ENCODE measurements around the gene ANO10.
"Not testable (repeated sequence)": the region's sequence is repeated elsewhere in the genome, so short reads cannot be mapped to it uniquely, and the experiment has no call there.

The ANO10 gene

DNA sequence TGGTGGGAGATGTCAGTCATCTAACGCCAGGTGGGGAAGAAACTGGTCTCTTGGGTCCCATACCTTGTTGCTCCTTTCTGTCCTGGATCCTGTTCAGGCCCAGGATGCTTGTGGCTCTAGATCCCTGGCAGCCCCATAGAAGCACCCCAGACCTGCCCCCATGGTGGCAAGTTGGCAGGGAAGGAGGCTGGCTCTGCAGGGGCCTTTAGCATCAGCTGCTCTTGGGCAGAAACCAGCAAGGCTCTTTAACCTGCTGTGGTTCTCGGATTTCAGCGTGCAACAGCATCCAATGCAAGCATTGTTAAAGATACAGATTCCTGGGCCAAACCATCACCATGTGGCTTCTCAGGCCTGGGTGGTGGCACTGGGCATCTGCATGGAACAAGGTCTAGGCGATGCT lies 259.6 kb downstream of the ANO10 start:
- ChIA-PET CTCF (interaction anchor here (0.9 kb wide), 1 partner anchor 139 kb away, joined by 3 read pairs; no protein-coding TSS in a partner anchor), POLR2A (no interaction called here)
- DNase-seq (ENCODE audit: low read depth, low spot score): no peak
- no peak overlapping the region for H3K4me3 ChIP-seq (ENCODE audit: low read depth, low read length)
- TF ChIP-seq, protein P1, sequence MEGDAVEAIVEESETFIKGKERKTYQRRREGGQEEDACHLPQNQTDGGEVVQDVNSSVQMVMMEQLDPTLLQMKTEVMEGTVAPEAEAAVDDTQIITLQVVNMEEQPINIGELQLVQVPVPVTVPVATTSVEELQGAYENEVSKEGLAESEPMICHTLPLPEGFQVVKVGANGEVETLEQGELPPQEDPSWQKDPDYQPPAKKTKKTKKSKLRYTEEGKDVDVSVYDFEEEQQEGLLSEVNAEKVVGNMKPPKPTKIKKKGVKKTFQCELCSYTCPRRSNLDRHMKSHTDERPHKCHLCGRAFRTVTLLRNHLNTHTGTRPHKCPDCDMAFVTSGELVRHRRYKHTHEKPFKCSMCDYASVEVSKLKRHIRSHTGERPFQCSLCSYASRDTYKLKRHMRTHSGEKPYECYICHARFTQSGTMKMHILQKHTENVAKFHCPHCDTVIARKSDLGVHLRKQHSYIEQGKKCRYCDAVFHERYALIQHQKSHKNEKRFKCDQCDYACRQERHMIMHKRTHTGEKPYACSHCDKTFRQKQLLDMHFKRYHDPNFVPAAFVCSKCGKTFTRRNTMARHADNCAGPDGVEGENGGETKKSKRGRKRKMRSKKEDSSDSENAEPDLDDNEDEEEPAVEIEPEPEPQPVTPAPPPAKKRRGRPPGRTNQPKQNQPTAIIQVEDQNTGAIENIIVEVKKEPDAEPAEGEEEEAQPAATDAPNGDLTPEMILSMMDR (IDR thresholded peaks at IDR 0.05; ENCODE audit: insufficient read depth, low read length, missing control alignments): no peak

DNA sequence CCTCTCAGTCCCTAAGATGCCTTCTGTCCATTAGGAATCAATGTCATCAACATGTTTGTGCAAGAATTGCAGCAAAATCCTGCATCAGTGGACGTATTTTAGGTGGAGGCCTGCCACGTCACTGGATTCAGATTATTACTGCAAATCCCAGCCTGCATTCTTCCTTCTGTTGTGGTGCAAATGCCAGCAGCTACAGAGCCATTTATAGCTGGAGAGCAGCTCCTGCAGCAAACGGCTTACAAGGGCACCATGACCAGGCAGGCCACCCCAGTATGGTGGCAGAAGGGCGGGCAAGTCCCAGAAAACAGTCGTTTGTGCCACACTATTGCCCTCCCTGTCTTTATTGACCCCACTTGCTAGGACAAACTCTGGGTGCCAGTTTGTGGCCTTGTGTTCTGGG lies 260.7 kb downstream of the ANO10 start:
- TF ChIP-seq, protein P1 (IDR thresholded peaks at IDR 0.05; ENCODE audit: insufficient read depth, low read length, missing control alignments): no peak
- no peak overlapping the region for H3K4me3 ChIP-seq (ENCODE audit: low read depth, low read length)
- POLR2A ChIA-PET: no interaction called here
- DNase-seq (ENCODE audit: low read depth, low spot score): no peak
- CTCF ChIA-PET: no interaction called here

DNA sequence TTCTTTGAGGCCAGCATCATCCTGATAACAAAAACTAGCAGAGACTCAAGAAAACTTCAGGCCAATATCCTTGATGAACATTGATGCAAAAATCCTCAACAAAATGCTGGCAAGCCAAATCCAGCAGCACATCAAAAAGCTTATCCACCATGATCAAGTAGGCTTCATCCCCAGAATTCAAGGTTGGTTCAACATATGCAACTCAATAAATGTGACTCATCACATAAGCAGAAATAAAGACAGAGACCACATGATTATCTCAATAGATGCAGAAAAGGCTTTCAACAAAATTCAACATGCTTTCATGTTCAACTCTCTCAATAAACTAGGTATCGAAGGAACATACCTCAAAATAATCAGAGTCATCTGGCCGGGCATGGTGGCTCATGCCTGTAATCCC lies 265.8 kb downstream of the ANO10 start:
- POLR2A ChIA-PET; DNase-seq (ENCODE audit: low read depth, low spot score); H3K4me3 ChIP-seq (ENCODE audit: low read depth, low read length): not testable (repeated sequence)
- CTCF ChIA-PET: interaction anchor here (0.9 to 1.3 kb wide), 3 partner anchors 9 to 194 kb away, joined by 3 to 4 read pairs (median 3); no protein-coding TSS in a partner anchor

DNA sequence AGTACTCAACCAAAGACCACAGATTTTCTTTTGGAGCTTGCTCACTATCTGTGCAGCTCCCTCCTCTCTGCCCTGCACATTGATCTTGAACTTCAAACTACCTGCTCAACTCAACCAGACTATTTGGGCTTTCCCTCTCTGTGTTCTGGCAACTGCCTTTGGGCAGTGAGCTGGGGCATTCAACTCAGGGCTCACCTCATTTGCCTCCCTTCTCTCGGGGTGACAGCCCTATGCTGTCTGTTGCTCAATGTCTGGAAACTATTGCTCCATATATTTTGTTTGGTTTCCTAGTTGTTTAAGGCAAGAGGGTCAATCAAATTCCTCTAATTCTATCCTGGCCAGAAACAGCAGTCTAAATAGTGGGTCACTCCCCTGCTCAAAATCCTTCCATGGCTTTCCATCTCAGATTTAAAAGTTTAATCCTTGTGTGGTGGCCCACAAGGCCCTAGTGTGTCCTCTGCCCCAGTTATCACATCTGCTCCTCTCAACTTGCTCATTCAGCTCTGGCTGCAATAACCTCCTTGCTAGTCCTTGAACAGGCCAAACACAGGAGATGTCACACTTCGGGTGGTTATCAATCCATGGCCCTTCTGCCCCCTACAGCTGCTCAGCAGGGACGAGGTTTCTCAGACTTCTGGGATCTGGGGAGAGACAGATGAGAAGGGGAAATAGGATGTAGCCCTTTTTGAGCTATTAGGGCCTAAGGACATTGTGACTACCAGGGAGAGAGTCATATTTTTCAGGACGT lies 267.7 kb downstream of the ANO10 start:
- H3K4me3 ChIP-seq (ENCODE audit: low read depth, low read length): no peak overlapping the region
- TF ChIP-seq, protein P1 (IDR thresholded peaks at IDR 0.05; ENCODE audit: insufficient read depth, low read length, missing control alignments): no peak
- DNase-seq (ENCODE audit: low read depth, low spot score): no peak
- POLR2A ChIA-PET: no interaction called here
- CTCF ChIA-PET: interaction anchor here (1.2 kb wide), 1 partner anchor 149 kb away, joined by 3 read pairs; no protein-coding TSS in a partner anchor

DNA sequence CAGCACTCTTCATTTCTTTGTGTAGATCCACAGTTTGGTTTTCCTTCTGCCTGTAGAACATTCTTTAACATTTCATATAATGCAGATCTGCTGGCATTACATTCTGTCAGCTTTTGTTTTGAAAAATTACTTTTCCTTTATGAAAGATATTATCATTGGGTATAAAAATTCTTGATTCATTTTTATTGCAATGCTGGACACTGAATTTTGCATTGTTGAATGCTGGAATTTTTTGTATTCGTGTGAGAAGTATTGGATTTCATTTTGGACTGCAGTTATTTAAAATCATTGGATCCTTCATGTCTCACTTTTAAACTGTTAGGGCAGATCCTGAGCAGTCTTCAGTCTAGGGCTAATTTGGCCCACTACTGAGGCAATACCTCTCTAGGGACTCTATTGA lies 268.4 kb downstream of the ANO10 start:
- no peak for DNase-seq (ENCODE audit: low read depth, low spot score)
- POLR2A ChIA-PET: no interaction called here
- H3K4me3 ChIP-seq (ENCODE audit: low read depth, low read length): no peak overlapping the region
- CTCF ChIA-PET: no interaction called here
- TF ChIP-seq, protein P1 (IDR thresholded peaks at IDR 0.05; ENCODE audit: insufficient read depth, low read length, missing control alignments): no peak

DNA sequence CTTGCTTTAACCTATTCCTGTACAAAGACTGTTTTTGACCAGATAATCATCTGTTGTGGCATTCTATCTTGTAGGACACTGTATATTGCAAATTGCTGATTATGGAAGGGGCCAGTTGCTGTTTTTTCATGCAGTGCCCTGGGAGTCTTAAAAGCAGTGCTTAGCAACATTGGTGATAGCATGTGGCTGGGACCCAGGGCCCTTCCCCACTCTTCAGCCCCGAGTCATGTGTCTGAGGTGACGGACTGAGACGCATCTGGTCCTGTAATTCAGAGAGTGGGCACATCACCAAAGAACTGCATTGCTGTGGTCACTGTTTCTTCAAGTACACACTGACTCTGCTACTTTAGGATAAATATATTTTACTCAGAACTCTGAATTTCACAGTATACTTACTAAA lies 272.1 kb downstream of the ANO10 start:
- ChIA-PET POLR2A (no interaction called here), CTCF (interaction anchor here (1.4 kb wide), 1 partner anchor 16 kb away, joined by 3 read pairs; no protein-coding TSS in a partner anchor)
- TF ChIP-seq, protein P1 (IDR thresholded peaks at IDR 0.05; ENCODE audit: insufficient read depth, low read length, missing control alignments): no peak
- H3K4me3 ChIP-seq (ENCODE audit: low read depth, low read length): no peak overlapping the region
- no peak for DNase-seq (ENCODE audit: low read depth, low spot score)

Measured in AG04449 (cell line).